Kidney (tissue), 14 donors: ENCODE results near the gene MRPS12. TPM values are rescaled to one million over a fixed set of nuclear protein-coding genes. Genes with fewer than 3 reads are reported as not detected.

Source experiments
- DNase-seq, 5 donors: peaks; one replicate each; pipeline ENCODE4 v3.0.0-alpha.2; 2013 to 2020
- FAIRE-seq: peaks from 2 replicates; lab custom pipeline; 2012; peaks lifted over from hg19 to GRCh38; lab: Jason Lieb, UNC
- H3K27ac ChIP-seq, 2 donors: one replicate each; pipeline ENCODE4 v1.7.0; 2013; ENCODE audit warnings: low read depth in 2 of 2, low read length in 2 of 2, inconsistent platforms in 1 of 2
- H3K27me3 ChIP-seq: one replicate; pipeline ENCODE4 v1.7.1; 2013; ENCODE audit warnings: low read length, inconsistent platforms; ENCODE audit not compliant: control insufficient read depth, insufficient read depth
- H3K36me3 ChIP-seq, 3 donors: one replicate each; pipeline versions ENCODE4 v1.7.0 to v1.7.1; 2013; ENCODE audit warnings: low read length in 3 of 3, control low read depth in 1 of 3, inconsistent platforms in 1 of 3; ENCODE audit not compliant: insufficient read depth in 3 of 3, control insufficient read depth in 2 of 3
- H3K4me1 ChIP-seq, 3 donors: one replicate each; pipeline versions ENCODE4 v1.7.0 to v1.7.1; 2013; ENCODE audit warnings: low read length in 3 of 3, inconsistent platforms in 1 of 3, low read depth in 1 of 3; ENCODE audit not compliant: control insufficient read depth in 2 of 3, insufficient read depth in 2 of 3
- H3K4me3 ChIP-seq, 3 donors: one replicate each; pipeline versions ENCODE4 v1.7.0 to v1.8.1; 2013; ENCODE audit warnings: low read length in 3 of 3, control low read depth in 1 of 3, inconsistent platforms in 1 of 3
- H3K9ac ChIP-seq, 3 donors: one replicate each; pipeline versions ENCODE4 v1.7.0 to v1.7.1; 2013; ENCODE audit warnings: low read length in 3 of 3, control low read depth in 1 of 3, inconsistent platforms in 1 of 3
- H3K9me3 ChIP-seq, 3 donors: one replicate each; pipeline versions ENCODE4 v1.7.0 to v1.7.1; 2013; ENCODE audit warnings: low read length in 3 of 3, control low read depth in 1 of 3, inconsistent platforms in 1 of 3; ENCODE audit not compliant: control insufficient read depth in 2 of 3, insufficient read depth in 1 of 3
- intact Hi-C: fragments of 100-400 bp; cut with DNase I; formaldehyde crosslinking; loops from one replicate; pipeline ENCODE4 v1.11.1; 2022
- polyA plus RNA-seq: library from polyadenylated mRNA; stranded (reverse); fragments of 350-450 nt; fragmentation: Illumina TruSeq; extraction: RNeasy Lipid Tissue Mini Kit (QIAGEN cat#74804); gene quantifications from one replicate; pipeline ENCODE4 v1.2.3, GENCODE V29; 2014; ENCODE audit warnings: low read depth, low replicate concordance; ENCODE audit not compliant: insufficient read depth
- total RNA-seq: library from RNA; stranded (reverse); fragmentation: NEBNext Ultra II Directional; extraction: Animal tissue kit (Norgen Biotek cat#: 25700); gene quantifications from one replicate; pipeline ENCODE4 v1.2.1, GENCODE V29; 2021
- TF ChIP-seq, protein P1 (sequence below): IDR thresholded peaks from 3 replicates; pipeline ENCODE4 v1.5.1; 2012; ENCODE audit warnings: mild to moderate bottlenecking, moderate library complexity, borderline replicate concordance; ENCODE audit not compliant: insufficient read depth; ENCODE audit errors: extremely low read depth
- donor health status: control.
- donor health status: control.
- donor health status: control.
- donor health status: control.
- donor health status: control.
- donor health status: DM: yes; HTN: yes; CAD: no.
- donor health status: Normal renal cell carcinoma (clear cell type).

The MRPS12 gene
- total and polyA plus RNA-seq, 2 donors from 2014 or later = 28.5 to 110 TPM

GRCh38 chr19:38898788-38899446, 31.8 kb upstream of the MRPS12 start:
- FAIRE-seq = no peak

GRCh38 chr19:38899447-38900201, 31.1 kb upstream of the MRPS12 start, which contains the start of the genes NFKBIB and SIRT2:
Gene NFKBIB, plus strand, starts transcription at chr19:38899969. Its CDS starts 64 bp downstream, at chr19:38900033.
Gene SIRT2, minus strand, starts transcription at chr19:38899618. Its CDS starts 97 bp downstream, at chr19:38899521.
- H3K36me3 ChIP-seq = peaks cover 0 to under 1% (median 0%) of the 10 kb centered on the region in 3 donors
- H3K4me3 ChIP-seq = peak within 1 kb of the TSS; percentile 74 to 95 (median 94)
- TF ChIP-seq, protein P1, sequence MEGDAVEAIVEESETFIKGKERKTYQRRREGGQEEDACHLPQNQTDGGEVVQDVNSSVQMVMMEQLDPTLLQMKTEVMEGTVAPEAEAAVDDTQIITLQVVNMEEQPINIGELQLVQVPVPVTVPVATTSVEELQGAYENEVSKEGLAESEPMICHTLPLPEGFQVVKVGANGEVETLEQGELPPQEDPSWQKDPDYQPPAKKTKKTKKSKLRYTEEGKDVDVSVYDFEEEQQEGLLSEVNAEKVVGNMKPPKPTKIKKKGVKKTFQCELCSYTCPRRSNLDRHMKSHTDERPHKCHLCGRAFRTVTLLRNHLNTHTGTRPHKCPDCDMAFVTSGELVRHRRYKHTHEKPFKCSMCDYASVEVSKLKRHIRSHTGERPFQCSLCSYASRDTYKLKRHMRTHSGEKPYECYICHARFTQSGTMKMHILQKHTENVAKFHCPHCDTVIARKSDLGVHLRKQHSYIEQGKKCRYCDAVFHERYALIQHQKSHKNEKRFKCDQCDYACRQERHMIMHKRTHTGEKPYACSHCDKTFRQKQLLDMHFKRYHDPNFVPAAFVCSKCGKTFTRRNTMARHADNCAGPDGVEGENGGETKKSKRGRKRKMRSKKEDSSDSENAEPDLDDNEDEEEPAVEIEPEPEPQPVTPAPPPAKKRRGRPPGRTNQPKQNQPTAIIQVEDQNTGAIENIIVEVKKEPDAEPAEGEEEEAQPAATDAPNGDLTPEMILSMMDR = peak; percentile 13
- H3K27ac ChIP-seq = peak within 1 kb of the TSS; percentile 80 to 90
- peaks cover 4 to 13% (median 9%) of the 10 kb centered on the region in 3 donors for H3K4me1 ChIP-seq
- FAIRE-seq (peak; percentile 98), DNase-seq (peak; percentile 99 to 100 (median 100))
- no peaks in the 10 kb centered on the region for H3K27me3 ChIP-seq
- intact Hi-C loops = no loop called here
- peaks cover 0 to 3% (median 0%) of the 10 kb centered on the region in 3 donors for H3K9me3 ChIP-seq
- H3K9ac ChIP-seq = peak within 1 kb of the TSS; percentile 80 to 95 (median 90)

More at GRCh38 chr19:38898788-38899446, 31.8 kb upstream of the MRPS12 start:
- TF ChIP-seq, protein P1 = no peak
- peak in 1 of 5 donors; percentile 19 for DNase-seq
- intact Hi-C loops = no loop called here
- Histone ChIP-seq H3K27me3 (no peaks in the 10 kb centered on the region), H3K27ac (peak overlapping the region; percentile 79 to 80), H3K36me3 (no peaks in the 10 kb centered on the region), H3K4me1 (peaks cover 4 to 18% (median 9%) of the 10 kb centered on the region in 3 donors), H3K9ac (peak overlapping the region; percentile 80 to 95 (median 90)), H3K4me3 (peak overlapping the region; percentile 74 to 95 (median 94)), H3K9me3 (peaks cover 0 to 3% (median 0%) of the 10 kb centered on the region in 3 donors)

DNA sequence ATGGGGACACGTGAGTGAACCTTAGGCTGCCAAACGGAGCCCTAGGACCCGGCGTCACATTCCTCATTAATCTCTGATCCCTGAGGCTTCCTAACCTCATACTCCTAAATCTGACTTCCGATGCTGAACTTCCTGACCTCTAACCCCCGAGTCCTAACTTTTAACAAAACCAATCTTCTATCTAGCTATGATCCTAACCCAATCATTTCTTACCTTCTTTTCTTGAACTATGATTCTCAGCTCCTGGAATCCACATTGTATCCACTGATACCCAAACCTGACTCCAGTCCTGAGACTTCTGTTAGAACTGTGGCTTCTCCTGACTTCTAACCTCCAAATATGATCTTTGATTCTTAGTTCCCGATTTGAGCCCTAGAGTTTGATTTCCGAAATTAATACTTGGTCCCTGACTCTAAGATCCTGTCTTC, 30.5 kb upstream of the MRPS12 start:
- intact Hi-C loops = no loop called here
- Histone ChIP-seq H3K27me3 (no peaks in the 10 kb centered on the region), H3K4me3 (peak overlapping the region; percentile 73 to 86 (median 74)), H3K9me3 (peaks cover 0 to 3% (median 0%) of the 10 kb centered on the region in 3 donors), H3K27ac (peak overlapping the region; percentile 72 to 90), H3K4me1 (peaks cover 4 to 11% (median 9%) of the 10 kb centered on the region in 3 donors), H3K36me3 (peaks cover 0 to 4% (median 0%) of the 10 kb centered on the region in 3 donors), H3K9ac (peak overlapping the region; percentile 72 to 90 (median 77))
- DNase-seq = no peak
- FAIRE-seq = no peak
- TF ChIP-seq, protein P1 = no peak
